Urinary bladder (tissue), 4 donors: Measurements from ENCODE around the gene VCL. TPM values are rescaled to one million over a fixed set of nuclear protein-coding genes. Genes with fewer than 3 reads are reported as not detected.
"Not testable (repeated sequence)": the region's sequence is repeated elsewhere in the genome, so short reads cannot be mapped to it uniquely, and the experiment has no call there.

ENCODE experiments used
- DNase-seq: peaks from one replicate; pipeline ENCODE4 v3.0.0-alpha.2; 2015; ENCODE audit errors: extremely low spot score
- H3K27ac ChIP-seq: one replicate; pipeline ENCODE4 v1.5.1; 2013; ENCODE audit warnings: low read depth, mild to moderate bottlenecking, moderate library complexity
- H3K36me3 ChIP-seq: one replicate; pipeline ENCODE4 v1.6.1; 2013; ENCODE audit warnings: mild to moderate bottlenecking, moderate library complexity; ENCODE audit not compliant: insufficient read depth
- H3K4me1 ChIP-seq: one replicate; pipeline ENCODE4 v1.6.1; 2013; ENCODE audit warnings: mild to moderate bottlenecking, moderate library complexity; ENCODE audit not compliant: insufficient read depth
- H3K4me3 ChIP-seq: one replicate; pipeline ENCODE4 v1.5.1; 2013; ENCODE audit warnings: low read depth, low read length
- WGBS: extraction: QIAGEN DNeasy Blood & Tissue Kit; methylation state at CpG from one replicate; pipeline ENCODE4 v1.1.7; 2013; 5-methylcytosine and 5-hydroxymethylcytosine counted together
- polyA plus RNA-seq: library from polyadenylated mRNA; stranded (reverse); fragments of 200-250 nt; gene quantifications from one replicate; pipeline ENCODE4 v1.2.3, GENCODE V29; 2013
- total RNA-seq: library from RNA; depleted of rRNA; stranded (reverse); fragments of >200 nt; gene quantifications from one replicate; pipeline ENCODE4 v1.2.3, GENCODE V29; 2014
- donor health status: healthy with polysubstance abuse.
- donor health status: healthy.

The VCL gene
- total and polyA plus RNA-seq, 2 donors = 226 to 277 TPM

DNA sequence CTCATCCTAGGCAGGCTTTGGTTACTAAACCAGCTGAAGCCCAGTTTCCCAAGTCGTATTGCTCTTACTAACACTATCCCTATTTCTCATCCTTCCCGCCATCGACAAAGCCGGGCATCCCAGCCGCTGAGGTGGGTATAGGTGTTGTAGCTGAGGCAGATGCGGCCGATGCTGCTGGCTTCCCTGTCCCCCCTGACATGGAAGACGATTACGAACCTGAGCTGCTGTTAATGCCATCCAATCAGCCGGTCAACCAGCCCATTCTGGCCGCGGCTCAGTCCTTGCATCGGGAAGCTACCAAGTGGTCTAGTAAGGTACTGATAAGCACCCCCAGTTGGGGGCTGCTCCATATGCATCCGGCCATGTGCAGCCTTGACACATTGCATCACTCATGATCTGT, 113.9 kb downstream of the VCL start:
- Histone ChIP-seq H3K36me3 (peaks cover 11% of the 10 kb centered on the region), H3K4me3 (no peak overlapping the region), H3K27ac (no peak overlapping the region), H3K4me1 (no peaks in the 10 kb centered on the region)
- whole genome bisulfite sequencing = 97% methylated on average over 14 of the region's 14 CpGs
- DNase-seq = no peak

DNA sequence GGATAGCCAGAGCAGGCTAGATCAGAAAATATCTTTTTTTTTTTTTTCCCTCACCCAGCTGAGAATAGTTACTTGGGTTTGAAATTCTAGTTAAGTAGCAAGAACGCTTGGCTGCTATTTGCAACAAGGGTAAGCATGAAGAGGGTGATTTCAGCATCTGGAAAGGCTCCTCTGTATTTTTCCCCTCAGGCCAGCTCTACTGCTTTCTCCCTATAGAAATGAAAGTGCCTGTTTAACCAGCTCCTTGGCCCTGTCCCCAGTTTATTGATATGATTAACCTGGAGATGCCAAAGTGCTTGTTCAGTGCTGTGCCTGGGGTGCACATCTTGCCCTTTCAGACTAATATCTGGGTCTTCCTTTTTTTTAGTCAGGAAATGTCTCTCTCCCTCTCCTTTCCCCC, 115.6 kb downstream of the VCL start:
- peaks cover 9% of the 10 kb centered on the region for H3K36me3 ChIP-seq
- no peak overlapping the region for H3K4me3 ChIP-seq
- H3K27ac ChIP-seq = no peak overlapping the region
- no peak for DNase-seq
- 83% methylated on average over 1 of the region's 1 CpG for WGBS
- no peaks in the 10 kb centered on the region for H3K4me1 ChIP-seq

DNA sequence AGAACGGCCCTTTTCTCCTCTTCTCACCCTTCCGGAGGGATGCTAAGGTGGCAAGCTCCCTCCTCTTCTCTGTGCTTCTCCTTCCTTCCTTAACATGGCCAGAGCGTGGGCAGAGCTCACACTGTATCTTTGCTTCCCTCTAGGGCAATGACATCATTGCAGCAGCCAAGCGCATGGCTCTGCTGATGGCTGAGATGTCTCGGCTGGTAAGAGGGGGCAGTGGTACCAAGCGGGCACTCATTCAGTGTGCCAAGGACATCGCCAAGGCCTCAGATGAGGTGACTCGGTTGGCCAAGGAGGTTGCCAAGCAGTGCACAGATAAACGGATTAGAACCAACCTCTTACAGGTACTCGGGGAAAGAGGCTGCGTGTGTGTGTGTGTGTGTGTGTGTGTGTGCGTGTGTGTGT, 116.1 kb downstream of the VCL start:
- DNase-seq = no peak
- WGBS = 81% methylated on average over 12 of the region's 12 CpGs
- Histone ChIP-seq H3K4me3 (no peak overlapping the region), H3K27ac (no peak overlapping the region), H3K36me3 (peaks cover 7% of the 10 kb centered on the region), H3K4me1 (no peaks in the 10 kb centered on the region)

DNA sequence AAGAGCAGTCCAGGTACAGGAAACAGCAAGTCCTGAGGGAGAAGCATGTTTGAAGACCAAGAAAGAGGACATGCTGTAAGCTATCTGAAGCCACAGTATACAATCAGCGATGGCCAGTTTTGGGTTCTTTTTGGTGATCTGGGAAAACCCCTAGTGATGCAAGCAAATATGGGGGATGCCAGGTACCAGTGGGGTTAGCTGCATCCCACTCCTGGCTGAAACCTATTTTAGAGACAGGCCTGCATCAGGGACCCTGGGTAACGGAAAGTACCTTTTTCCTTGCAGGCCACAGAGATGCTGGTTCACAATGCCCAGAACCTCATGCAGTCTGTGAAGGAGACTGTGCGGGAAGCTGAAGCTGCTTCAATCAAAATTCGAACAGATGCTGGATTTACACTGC, 119.8 kb downstream of the VCL start:
- no peaks in the 10 kb centered on the region for H3K4me1 ChIP-seq
- no peak for DNase-seq
- WGBS = 91% methylated on average over 4 of the region's 4 CpGs
- H3K4me3 ChIP-seq = no peak overlapping the region
- no peak overlapping the region for H3K27ac ChIP-seq
- peaks cover 6% of the 10 kb centered on the region for H3K36me3 ChIP-seq

DNA sequence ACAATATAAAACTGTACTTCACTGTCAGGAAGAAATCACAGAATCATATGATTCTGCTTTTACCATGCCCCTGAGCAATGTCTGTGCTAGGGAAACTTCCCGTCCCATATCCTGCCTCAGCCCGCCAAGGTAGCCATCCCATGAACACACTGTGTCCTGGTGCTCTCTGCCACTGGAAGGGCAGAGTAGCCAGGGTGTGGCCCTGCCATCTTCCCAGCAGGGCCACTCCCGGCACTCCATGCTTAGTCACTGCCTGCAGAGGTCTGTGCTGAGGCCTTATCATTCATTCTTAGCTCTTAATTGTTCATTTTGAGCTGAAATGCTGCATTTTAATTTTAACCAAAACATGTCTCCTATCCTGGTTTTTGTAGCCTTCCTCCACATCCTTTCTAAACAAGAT, 120.9 kb downstream of the VCL start:
- no peak for DNase-seq
- Histone ChIP-seq H3K4me3 (no peak overlapping the region), H3K36me3 (peaks cover 8% of the 10 kb centered on the region), H3K27ac (no peak overlapping the region), H3K4me1 (no peaks in the 10 kb centered on the region)
- 80% methylated on average over 3 of the region's 3 CpGs for WGBS

DNA sequence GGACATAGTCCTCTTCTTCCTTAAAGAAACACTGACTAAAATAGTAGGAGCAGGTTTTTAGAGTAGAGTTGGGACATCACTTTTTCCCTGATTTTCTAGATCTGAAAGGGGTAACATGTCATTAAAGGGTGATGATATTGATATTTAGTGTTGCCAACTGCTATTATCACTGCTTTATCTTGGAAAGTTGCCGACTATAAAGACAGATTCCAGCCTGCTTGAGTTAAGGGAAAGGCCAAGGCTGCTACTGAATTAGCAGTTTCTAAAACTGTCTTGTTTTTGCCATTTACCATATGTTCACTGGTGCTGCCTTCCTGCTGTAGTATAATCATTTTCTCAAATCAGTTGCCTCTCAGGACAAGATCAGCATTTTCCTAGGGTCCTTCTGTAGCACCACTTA, 123.0 kb downstream of the VCL start:
- Histone ChIP-seq H3K4me1 (no peaks in the 10 kb centered on the region), H3K36me3 (peaks cover 4% of the 10 kb centered on the region), H3K27ac (no peak overlapping the region), H3K4me3 (no peak overlapping the region)
- no peak for DNase-seq
- 22% methylated on average over 1 of the region's 1 CpG for WGBS

DNA sequence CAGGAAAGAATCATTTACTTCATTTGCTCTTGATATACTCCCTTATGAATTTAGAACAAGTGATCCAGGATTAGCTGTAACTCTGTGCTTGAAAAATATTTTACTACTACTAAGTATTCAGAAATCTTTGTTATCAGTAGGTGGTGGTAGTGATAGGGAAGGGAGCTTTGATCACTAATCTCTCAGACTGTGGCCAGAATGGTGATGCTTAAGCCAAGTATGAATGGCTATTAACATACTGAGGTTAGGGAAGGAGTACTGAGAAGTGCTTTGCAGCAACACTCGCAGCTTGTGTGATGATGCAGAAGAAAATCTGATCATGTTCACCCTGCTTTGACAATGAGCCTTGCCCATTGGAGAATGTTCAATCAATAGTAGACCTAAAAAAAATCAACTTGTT, 123.5 kb downstream of the VCL start:
- no peak for DNase-seq
- 48% methylated on average over 1 of the region's 1 CpG for WGBS
- Histone ChIP-seq H3K4me3 (no peak overlapping the region), H3K36me3 (peaks cover 4% of the 10 kb centered on the region), H3K27ac (no peak overlapping the region), H3K4me1 (no peaks in the 10 kb centered on the region)

DNA sequence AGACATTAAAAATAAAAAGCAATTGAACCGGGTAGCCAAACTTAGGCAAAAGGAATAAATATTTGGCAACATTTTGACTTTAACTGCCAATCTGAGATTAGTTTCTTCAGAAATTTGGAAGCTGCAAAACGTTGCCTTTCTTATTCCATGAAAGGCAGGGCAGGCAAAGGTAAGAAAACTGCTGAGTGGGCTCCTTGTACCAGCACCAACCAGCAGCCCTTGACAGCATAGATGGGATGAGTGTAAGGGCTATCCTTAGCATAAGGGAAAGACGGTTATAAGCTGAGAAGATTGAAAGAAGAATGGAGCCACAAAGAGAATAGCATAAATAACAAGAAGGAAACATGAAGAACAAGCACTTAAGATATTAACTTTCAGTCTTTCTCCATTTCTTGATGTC, 124.1 kb downstream of the VCL start:
- H3K27ac ChIP-seq = no peak overlapping the region
- no peak for DNase-seq
- no peak overlapping the region for H3K4me3 ChIP-seq
- peaks cover 5% of the 10 kb centered on the region for H3K36me3 ChIP-seq
- WGBS = 45% methylated on average over 3 of the region's 3 CpGs
- H3K4me1 ChIP-seq = no peaks in the 10 kb centered on the region

DNA sequence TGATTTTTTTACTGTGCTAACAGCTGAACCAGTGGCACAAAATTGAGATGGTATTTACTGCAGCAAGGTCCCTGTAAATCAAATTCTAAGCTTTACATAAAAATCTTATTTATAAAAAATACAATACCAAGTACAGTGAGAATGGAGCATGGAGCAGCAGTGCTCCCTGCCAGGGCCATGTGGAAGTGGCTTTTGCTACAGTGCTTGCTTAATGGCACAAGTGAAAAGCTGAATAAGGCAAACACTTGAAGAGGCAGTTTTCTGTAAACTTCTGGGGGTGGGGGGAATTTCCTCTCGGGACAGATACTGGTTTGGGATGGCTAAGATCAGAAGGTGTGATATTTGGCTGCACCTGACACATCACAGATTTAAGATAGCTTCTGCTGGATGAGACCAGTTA, 125.2 kb downstream of the VCL start:
- Histone ChIP-seq H3K4me1 (no peaks in the 10 kb centered on the region), H3K36me3 (peaks cover 6% of the 10 kb centered on the region), H3K4me3 (no peak overlapping the region), H3K27ac (no peak overlapping the region)
- no peak for DNase-seq
- WGBS = 9% methylated on average over 1 of the region's 1 CpG

DNA sequence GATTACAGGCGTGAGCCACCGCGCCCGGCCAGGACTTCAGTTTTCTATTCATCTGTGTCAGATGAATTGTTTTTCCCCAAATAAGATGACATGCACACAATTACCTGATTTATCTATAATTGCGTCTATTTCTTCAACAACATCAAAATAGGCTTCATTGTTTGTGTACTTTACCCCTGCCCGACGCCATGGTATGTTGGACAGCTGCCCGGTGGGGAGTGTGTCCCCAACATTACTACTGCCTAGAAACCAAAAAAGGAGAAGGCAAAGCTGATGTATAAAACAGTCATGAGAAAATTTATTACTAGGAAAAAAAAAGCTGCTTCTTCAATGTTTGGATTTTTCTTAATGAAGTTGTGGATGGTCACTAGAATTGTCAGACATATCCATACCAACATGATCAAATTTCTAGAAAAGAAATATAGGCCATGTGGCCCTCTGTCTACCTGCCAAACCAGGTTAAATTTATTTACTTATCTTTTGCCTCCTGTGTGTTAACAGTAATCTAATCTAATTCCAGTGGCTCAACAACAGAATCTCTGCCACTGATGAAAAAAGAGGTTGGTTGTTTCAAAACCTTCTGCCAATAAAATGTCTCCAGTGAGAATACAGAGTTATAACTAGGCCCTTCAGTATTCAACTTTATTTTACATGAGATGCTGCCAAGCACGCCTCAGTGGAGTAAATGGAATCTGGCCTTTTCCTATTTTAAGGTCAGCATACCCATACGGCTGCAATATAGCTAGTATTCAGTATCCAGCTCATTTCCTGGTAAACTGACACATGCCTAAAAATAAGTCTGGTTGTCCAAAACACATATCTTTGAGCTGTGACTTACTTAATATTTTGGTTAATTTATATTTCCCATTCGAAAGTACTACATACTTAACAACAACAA, 136.3 kb downstream of the VCL start:
- Histone ChIP-seq H3K27ac (no peak overlapping the region), H3K4me3 (no peak overlapping the region), H3K36me3 (peaks cover 4% of the 10 kb centered on the region), H3K4me1 (no peaks in the 10 kb centered on the region)
- WGBS = 70% methylated on average over 11 of the region's 11 CpGs
- no peak for DNase-seq

DNA sequence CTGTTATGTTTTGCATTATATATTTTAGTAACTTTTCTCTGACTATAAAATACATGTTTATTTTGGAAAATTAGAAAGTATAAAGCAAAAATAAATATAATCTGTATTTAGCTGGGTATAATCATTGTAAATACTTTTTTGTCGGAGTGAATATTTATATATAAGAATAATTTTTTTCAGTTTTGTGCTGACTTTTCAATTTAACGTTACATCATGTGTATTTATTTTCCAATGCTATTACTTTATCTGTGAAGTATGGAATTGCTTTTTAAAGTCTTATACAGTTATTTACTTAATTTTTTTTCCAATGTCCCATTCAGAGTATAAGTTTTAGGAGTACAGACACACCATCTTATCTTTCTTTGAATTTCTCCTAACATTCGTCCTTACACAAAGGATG, 137.5 kb downstream of the VCL start:
- H3K4me1 ChIP-seq = no peaks in the 10 kb centered on the region
- H3K27ac ChIP-seq = no peak overlapping the region
- H3K36me3 ChIP-seq = peaks cover 4% of the 10 kb centered on the region
- 90% methylated on average over 3 of the region's 3 CpGs for WGBS
- no peak for DNase-seq
- H3K4me3 ChIP-seq = no peak overlapping the region

DNA sequence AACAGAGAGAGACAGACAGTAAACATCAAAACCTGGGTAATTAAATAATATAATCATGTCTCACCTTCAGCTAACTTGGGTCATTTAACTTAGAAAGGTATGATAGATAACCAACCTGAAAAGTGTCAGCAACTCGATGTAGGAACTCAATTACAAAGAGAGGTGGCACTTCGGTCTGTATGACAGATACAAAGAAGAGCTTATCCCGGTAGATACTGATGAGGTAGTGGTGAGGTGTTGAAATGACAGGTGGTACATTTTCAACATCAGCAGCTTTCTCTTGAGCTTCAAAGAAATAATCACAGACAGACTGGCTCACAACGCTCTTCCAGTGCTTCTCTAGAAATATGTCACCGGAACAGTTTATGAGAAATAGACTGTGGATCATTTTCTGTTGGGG, 140.1 kb downstream of the VCL start:
- WGBS = 89% methylated on average over 5 of the region's 5 CpGs
- Histone ChIP-seq H3K27ac (no peak overlapping the region), H3K4me1 (no peaks in the 10 kb centered on the region), H3K36me3 (peaks cover 2% of the 10 kb centered on the region), H3K4me3 (no peak overlapping the region)
- no peak for DNase-seq

DNA sequence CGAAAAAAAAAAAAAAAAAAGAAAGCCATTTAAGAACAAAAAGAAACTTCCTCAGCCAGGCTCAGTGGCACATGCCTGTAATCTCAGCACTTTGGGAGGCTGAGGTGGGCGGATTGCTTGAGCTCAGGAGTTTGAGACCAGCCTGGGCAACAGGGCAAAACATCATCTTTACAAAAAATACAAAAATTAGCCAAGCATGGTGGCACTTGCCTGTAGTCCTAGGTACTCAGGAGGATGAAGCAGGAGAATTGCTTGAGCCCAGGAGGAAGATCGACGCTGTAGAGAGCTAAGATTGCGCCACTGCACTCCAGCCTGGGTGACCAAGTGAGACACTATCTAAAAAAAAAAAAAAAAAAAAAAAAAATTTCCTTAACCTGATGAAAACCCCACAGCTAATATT, 140.7 kb downstream of the VCL start:
- 95% methylated on average over 5 of the region's 5 CpGs for WGBS
- H3K36me3 ChIP-seq, H3K27ac ChIP-seq, H3K4me3 ChIP-seq, H3K4me1 ChIP-seq, DNase-seq: not testable (repeated sequence)

DNA sequence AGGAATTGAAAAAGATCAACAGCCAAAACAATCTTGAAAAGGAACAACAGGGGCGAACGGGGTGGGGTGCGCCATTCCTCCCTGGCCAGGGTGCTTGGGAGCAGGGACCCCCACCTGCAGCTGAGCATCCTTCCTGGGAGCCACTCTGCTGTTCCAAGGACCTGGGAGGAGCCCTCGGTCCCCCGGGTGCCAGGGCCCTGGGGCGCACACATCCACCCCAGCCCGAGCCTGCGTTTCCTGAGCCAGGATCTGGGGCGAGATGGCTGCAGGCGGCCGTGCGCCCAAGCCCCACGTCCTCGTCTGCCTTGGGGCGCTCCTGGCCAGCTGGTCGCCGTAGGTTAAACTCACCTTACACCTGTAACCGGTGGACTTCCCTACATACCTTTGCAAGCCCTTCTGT, 142.1 kb downstream of the VCL start:
- 96% methylated on average over 18 of the region's 18 CpGs for WGBS
- peaks cover 2% of the 10 kb centered on the region for H3K36me3 ChIP-seq

More for the DNA sequence above, 142.1 kb downstream of the VCL start:
- H3K4me3 ChIP-seq = no peak overlapping the region
- DNase-seq = no peak
- no peaks in the 10 kb centered on the region for H3K4me1 ChIP-seq
- H3K27ac ChIP-seq = no peak overlapping the region
